MG63 (cell line): Measurements from ENCODE around the gene POLR2A. TPM values are rescaled to one million over a fixed set of nuclear protein-coding genes. Genes with fewer than 3 reads are reported as not detected.
"Not testable (repeated sequence)": the region's sequence is repeated elsewhere in the genome, so short reads cannot be mapped to it uniquely, and the experiment has no call there.

ENCODE experiments used
- DNase-seq: peaks from one replicate; pipeline ENCODE4 v3.0.0-alpha.2; 2020
- H3K27me3 ChIP-seq: fragments of 250-450 bp; sonication (Bioruptor Pico); 2 replicates; pipeline ENCODE4 v1.5.1; 2020; ENCODE audit warnings: mild to moderate bottlenecking, moderate library complexity
- H3K36me3 ChIP-seq: fragments of 250-450 bp; sonication (Bioruptor Pico); 2 replicates; pipeline ENCODE4 v1.5.1; 2020; ENCODE audit warnings: mild to moderate bottlenecking, moderate library complexity
- H3K4me3 ChIP-seq: fragments of 250-450 bp; sonication (Bioruptor Pico); 2 replicates; pipeline ENCODE4 v1.5.1; 2020; ENCODE audit warnings: mild to moderate bottlenecking, moderate library complexity
- H3K9me3 ChIP-seq: fragments of 250-450 bp; sonication (Bioruptor Pico); 2 replicates; pipeline ENCODE4 v1.5.1; 2020; ENCODE audit warnings: mild to moderate bottlenecking, moderate library complexity
- total RNA-seq: library from RNA; depleted of rRNA; stranded (reverse); fragments of >200 nt; shearing (Covaris generic); gene quantifications from 2 replicates; pipeline ENCODE4 v1.2.3, GENCODE V29; 2014; ENCODE audit warnings: low replicate concordance

POLR2A gene
- total RNA-seq, 1 experiment from 2014 or later, result 16.2 TPM

DNA sequence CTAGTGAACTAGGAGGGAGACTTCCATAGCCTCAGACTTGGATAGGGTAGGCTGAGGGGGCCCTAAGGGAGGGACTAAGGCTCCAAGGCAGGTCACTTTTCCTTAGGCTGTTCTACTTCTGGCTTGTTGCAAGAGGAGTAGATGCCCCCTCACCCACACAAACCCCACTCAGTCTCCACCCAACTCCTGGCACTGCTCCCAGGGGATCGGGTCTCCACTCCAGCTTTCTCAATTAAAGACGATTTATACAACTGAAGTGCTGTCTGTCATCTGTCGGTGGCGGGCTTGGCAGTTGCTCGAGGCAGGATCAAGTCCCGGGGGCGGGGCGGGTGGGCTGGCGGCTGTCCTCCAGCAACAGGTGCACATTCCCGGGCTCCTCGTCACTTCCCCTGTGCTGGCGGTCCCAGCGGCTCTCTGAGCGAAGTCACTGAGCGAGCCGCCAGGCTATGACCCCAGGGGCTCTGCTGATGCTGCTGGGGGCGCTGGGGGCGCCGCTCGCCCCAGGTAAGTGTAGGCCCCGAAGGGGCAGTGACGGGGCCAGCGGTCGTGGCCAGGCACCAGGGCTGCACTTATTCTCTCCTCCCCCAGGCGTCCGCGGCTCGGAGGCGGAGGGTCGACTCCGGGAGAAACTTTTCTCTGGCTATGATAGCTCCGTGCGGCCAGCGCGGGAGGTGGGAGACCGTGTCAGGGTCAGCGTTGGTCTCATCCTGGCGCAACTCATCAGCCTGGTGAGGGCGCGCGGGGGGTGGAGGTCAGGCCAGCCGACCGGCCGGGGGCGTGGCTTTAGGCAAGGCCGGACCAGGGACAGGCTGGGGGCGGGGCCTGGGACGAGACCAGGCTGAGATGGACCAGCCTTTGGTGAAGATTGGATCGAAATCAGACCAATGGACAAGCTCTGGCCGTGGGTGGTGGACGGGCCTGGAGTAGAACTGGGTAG is 39.2 kb upstream of the POLR2A start, which contains the start of gene CHRNB1:
Gene CHRNB1 (plus strand): TSS at position 380 of the 937 bp plus-strand sequence. CDS start 67 bp downstream, at position 447.
- Histone ChIP-seq H3K4me3 (no peak within 1 kb of the TSS), H3K9me3 (no peaks in the 10 kb centered on the region), H3K36me3 (no peaks in the 10 kb centered on the region), H3K27me3 (no peaks in the 10 kb centered on the region)
- DNase-seq, result no peak

DNA sequence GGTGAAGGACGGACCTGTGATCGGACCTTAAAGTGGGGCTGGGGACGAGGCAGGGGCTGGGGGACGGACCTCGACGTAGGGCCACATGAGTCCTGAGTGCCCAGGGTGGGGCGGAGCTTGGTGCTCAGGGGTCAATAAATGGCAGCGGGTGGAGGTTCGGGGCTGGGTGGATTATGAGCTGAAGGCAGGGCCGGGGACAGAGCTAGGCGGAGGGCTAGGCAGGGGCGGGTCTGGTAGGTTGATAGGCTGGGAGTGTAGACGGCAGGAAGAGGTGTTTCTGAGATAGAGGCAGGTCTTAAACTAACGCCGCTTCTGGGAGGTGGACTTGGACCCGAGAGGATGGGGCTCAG is 38.6 kb upstream of the POLR2A start:
- H3K36me3 ChIP-seq, result no peaks in the 10 kb centered on the region
- DNase-seq, result no peak
- H3K27me3 ChIP-seq, result no peaks in the 10 kb centered on the region
- no peak overlapping the region for H3K4me3 ChIP-seq
- no peaks in the 10 kb centered on the region for H3K9me3 ChIP-seq

DNA sequence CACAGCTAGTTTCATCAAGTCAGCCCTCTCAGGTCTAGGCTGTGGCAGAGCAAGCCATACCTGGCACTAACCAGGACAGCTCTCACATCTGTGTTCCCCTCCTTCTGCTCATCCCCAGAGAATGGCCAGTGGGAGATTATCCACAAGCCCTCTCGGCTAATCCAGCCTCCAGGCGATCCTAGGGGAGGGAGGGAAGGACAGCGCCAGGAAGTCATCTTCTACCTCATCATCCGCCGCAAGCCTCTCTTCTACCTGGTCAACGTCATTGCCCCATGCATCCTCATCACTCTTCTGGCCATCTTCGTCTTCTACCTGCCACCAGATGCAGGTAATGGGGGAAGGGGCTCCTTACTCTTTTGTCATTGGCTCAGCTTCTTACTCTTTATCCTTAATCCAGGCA is 35.7 kb upstream of the POLR2A start:
- Histone ChIP-seq H3K9me3 (no peaks in the 10 kb centered on the region), H3K27me3 (no peaks in the 10 kb centered on the region), H3K4me3 (no peak overlapping the region), H3K36me3 (no peaks in the 10 kb centered on the region)
- DNase-seq, result no peak

DNA sequence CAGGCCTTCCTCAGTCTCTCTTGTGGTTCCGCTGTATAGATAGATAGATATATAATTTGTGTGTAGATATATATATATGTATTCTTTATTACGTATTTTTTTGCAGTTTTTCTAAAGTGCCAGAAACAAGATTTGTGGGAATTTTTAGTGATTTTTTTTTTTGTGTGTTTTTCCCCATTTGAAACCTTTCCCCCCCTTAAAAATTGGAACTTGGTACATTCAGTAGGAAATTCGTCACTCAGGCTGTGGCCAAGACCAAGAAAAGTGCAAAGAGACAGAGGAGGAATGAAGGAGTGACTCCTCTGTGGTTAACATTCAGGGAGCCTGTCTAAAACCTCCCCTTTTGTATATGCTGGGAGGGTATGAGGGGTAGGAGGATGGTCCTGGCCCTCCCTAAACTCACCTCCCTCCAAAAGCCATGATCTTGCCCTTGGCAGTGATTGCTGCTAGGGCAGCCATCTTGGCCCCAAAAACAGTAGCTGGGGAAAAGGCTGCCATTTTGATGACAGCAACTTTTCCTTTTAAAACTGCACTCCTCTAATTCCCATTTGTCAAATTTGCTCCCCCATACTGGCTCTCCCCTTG is 24.1 kb upstream of the POLR2A start:
- Histone ChIP-seq H3K9me3 (no peaks in the 10 kb centered on the region), H3K4me3 (no peak overlapping the region), H3K36me3 (no peaks in the 10 kb centered on the region), H3K27me3 (no peaks in the 10 kb centered on the region)
- DNase-seq, result no peak

DNA sequence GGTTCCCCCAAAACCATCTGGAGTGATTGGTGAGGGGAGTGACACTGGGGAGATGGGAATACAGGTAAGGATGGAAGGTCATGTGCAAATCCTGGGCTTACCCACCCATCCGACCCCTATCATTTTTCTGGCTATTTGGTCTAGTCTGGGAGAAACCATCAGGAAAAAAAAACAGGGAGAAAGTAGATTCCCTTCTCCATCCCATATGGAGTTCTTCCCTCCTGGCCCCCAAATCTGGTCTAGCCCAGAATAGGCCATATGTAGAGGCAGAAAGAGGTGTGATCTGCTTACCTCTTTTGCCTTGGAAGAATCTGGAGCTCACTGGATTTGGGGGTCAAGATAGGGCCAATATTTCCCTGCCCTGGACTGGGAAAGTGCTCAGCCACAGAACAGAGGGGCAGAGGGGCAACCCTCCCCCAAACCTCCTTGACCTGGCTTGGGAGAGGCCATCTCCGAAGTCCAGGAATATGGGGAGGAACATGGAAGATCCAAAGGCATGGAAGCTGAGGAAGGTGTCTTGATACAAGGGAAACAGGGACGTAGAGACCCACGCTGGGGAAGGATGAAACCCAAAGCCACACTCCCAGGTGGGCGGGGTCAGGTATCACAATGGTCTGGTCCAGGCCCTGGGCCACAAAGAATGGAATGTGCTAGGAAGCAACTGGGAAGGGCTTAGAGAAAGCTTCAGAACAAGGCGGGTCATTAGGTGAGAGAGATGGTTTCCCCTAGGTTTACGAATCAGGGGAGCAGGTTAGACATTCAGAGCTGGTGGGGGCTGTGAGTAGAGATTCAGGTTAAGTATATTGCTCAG is 23.1 kb upstream of the POLR2A start:
- no peak for DNase-seq
- Histone ChIP-seq H3K9me3 (no peaks in the 10 kb centered on the region), H3K27me3 (no peaks in the 10 kb centered on the region), H3K4me3 (no peak overlapping the region), H3K36me3 (no peaks in the 10 kb centered on the region; the same call in 1 of the 2 replicates)

DNA sequence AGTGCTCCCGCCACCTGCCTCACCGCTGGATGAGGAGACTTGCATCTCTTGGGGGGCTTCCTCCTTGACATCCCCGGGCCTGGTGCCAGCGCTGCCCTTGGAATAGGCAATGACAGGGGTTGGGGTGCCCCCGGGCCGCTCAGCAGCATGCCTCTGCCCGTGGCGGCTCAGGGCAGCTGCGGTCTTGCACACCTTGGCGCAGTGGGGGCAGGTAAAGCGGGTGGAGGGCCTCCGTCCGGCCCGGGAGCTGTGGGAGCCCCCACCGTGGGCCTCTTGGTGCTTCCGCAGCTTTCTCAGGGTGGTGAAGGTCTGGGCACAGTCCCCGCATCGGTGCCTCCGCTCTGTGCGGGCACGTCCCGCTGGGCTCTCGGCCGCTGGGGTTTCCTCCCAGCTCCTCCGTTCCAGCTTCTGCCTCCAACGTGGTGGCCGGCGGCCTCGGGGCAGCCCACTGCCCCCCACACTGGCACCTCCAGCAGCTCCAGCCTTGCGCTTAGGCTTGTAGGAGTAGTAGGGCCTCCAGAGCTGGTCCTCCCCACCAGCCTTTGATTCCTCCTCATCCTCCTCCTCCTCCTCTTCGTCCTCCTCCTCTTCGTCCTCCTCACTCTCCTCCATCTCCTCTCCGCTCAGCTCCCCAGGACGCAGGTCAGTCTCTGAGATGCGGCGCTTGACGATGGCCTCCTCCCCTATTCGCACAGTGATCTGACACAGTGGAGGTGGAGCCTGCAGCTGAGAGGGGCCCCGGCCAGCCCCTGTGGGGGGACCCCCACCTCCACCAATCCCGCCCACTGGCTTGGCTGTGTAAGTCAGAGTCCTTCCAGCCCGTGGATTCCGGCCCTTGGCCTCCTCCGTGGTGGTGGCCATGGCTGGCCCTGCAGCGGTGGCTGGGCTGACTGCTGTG is 21.4 kb upstream of the POLR2A start:
- DNase-seq, result no peak
- Histone ChIP-seq H3K27me3 (no peaks in the 10 kb centered on the region), H3K36me3 (peaks cover 3% of the 10 kb centered on the region; the same call in 1 of the 2 replicates), H3K9me3 (no peaks in the 10 kb centered on the region), H3K4me3 (no peak overlapping the region)

DNA sequence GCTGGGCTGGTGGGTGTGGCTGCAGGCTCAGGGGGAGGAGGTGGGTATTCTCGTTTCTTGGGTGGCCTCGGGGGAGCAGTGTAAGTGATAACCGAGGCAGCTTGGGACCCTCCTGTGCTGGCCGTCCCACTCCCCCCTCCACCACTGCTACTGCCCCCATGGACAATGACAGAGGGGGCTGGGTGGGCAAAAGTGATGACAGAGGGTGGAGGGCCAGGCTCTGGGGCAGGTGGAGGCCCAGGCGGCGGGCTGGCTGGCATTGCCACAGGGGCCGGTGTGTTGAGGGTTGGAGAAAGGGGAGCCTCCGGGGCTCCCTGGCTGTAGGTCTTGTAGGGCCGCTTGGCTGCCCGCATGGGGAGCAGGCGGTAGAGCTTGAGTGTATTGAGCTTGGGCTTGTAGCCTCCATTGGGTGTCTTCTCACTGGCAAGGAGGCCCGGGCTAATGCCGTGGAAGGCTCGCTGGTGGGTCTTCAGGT is 20.8 kb upstream of the POLR2A start:
- DNase-seq, result no peak
- Histone ChIP-seq H3K36me3 (peaks cover 3% of the 10 kb centered on the region; the same call in 1 of the 2 replicates), H3K9me3 (no peaks in the 10 kb centered on the region), H3K4me3 (no peak overlapping the region), H3K27me3 (no peaks in the 10 kb centered on the region)

DNA sequence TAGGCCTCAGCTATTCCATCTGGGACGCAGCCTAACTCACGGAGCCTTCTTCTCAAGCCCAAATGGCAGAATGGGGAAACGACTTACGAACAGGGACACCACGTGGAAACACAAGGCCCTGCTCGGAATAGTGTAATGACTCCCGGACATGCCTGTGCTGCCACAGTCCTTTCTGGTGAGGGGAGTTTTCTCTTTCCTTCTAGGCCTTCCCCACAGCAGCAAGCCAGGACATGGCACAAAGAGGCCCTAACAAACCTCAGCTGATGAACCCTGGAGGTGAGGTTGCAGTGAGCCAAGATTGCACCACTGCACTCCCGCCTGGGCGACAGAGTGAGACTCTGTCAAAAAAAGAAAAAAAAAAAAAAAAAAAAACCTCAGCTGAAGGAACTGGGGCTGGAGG is 20.1 kb upstream of the POLR2A start:
- H3K9me3 ChIP-seq, result no peaks in the 10 kb centered on the region
- peaks cover 3% of the 10 kb centered on the region; the same call in 1 of the 2 replicates for H3K36me3 ChIP-seq
- H3K27me3 ChIP-seq, result no peaks in the 10 kb centered on the region
- DNase-seq, result no peak
- no peak overlapping the region for H3K4me3 ChIP-seq

DNA sequence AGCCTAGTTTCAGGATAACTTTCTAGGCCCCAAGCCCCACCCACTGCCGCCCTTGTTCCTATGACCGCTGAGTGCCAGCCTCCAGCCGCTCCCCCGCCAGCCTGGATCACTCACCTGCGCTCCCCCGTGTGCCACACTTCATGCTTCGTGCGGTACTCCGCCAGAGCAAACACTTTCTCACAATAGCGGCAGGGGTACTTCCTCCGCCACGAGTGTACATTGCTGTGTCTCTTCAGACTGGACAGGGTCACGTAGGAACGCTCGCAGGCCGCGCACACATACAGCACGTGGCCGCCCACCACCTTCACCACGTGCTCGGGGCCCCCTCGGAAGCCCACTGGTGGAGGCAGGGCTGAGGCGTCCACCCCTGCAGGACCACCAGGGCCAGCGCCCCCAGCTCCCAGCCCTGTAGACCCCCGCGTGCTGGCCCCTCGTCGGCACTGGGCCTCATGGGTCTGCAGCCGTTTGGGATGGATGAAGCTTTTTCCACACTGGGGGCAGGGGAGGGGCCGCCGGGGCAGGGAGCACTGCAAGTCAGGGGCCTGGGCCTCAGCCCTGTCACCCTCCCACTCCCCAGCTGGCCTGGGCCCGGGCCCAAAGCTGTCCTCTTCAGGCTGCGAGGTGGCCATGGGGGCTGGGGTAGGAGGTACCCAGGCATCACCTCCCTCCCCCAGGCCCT is 18.4 kb upstream of the POLR2A start:
- Histone ChIP-seq H3K36me3 (peaks cover 3% of the 10 kb centered on the region; the same call in 1 of the 2 replicates), H3K27me3 (no peaks in the 10 kb centered on the region), H3K4me3 (no peak overlapping the region), H3K9me3 (no peaks in the 10 kb centered on the region)
- no peak for DNase-seq

DNA sequence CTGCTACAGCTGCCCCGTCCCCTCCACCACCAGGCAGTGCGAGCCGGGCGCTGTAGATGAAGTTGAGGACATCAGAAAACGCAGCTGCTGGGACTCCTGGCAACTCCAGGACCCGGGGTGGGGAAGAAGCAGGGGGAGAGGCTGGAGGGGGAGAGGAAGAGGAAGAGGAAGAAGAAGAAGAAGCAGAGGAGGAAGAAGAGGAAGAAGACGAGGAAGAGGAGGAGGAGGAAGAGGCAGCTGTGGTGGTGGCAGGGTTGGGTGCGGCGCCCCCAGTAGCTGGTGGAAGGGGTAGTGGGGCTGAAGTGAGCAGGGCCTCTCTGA is 17.9 kb upstream of the POLR2A start:
- Histone ChIP-seq H3K9me3 (no peaks in the 10 kb centered on the region), H3K36me3 (peaks cover 3% of the 10 kb centered on the region; the same call in 1 of the 2 replicates), H3K4me3 (no peak overlapping the region), H3K27me3 (no peaks in the 10 kb centered on the region)
- DNase-seq, result no peak

DNA sequence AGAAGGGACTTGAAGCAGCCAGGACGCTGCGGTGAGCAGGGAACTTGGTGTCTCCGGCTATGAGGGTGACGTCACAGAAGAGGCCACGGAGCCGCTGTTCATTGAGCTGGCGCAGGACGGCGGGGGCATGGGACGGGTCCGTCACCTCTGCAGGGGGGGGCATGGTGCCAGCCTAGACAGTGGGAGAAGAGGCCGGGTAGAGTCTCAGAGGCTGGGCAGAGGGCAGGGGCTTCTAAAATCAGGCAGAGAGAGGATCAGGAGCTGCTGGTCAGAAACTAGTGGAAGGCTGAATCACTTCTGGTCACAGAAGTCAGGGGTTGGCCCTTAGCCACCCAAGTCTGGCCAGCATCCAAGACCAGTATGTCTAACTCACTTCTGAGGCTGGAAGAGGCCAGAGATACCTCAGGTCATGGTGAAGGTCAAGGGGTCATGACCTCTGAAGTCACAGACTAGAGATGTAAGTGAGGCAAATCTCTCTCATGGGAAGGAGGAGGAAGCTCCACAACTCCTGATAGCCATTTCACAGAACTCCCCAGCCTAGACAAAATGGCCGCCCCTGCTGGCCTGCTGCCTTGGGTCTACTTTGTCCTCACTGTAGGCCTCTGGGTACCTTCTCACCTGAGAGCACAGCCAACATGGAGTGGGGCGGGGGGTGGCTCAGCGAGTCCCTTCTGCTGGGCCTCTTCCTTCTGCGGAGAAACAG is 17.4 kb upstream of the POLR2A start:
- peak; percentile 71 for DNase-seq
- peaks cover 3% of the 10 kb centered on the region; the same call in 1 of the 2 replicates for H3K36me3 ChIP-seq
- no peak overlapping the region for H3K4me3 ChIP-seq
- H3K9me3 ChIP-seq, result no peaks in the 10 kb centered on the region
- H3K27me3 ChIP-seq, result no peaks in the 10 kb centered on the region

DNA sequence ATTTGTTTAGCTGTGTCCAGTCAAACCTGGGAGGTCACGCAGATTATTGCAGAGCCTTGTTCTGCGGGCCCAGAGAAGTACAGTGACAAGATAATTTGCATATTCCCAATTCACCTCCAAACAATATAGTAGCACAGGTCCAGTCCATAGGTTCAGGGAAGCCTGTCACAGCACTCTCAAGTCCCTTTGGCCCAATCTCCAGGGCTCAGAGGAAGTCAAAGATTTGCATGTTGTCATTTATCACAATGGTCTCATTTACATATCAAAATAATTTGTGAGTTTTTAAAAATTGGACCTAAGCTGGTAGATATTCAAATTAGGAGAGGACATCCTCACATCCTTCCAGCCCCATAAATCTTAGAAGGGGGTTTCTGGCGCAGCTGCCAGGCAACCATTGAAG is 16.7 kb upstream of the POLR2A start:
- Histone ChIP-seq H3K9me3 (no peaks in the 10 kb centered on the region), H3K4me3 (no peak overlapping the region), H3K36me3 (peaks cover 3% of the 10 kb centered on the region; the same call in 1 of the 2 replicates), H3K27me3 (no peaks in the 10 kb centered on the region)
- no peak for DNase-seq

DNA sequence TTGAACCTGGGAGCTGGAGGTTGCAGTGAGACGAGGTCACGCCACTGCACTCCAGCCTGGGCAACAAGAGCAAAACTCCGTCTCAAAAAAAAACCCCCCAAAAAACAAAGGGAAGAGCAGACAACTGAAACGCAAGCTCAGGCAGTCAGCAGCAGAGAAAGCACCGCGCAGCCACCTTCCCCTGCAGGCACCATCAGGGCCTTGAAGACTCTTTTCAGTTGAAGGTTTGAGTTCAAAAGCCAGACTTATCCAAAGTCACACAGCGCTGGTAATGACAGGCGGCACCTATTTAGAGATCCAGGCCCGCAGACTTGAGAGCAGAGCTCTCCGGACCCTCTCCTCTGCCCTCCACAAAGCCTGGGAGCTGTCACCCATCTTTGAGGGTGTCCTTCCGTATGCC is 15.9 kb upstream of the POLR2A start:
- H3K36me3 ChIP-seq, result peaks cover 3% of the 10 kb centered on the region; the same call in 1 of the 2 replicates
- H3K27me3 ChIP-seq, result no peaks in the 10 kb centered on the region
- H3K9me3 ChIP-seq, result no peaks in the 10 kb centered on the region
- H3K4me3 ChIP-seq, result no peak overlapping the region
- no peak for DNase-seq

DNA sequence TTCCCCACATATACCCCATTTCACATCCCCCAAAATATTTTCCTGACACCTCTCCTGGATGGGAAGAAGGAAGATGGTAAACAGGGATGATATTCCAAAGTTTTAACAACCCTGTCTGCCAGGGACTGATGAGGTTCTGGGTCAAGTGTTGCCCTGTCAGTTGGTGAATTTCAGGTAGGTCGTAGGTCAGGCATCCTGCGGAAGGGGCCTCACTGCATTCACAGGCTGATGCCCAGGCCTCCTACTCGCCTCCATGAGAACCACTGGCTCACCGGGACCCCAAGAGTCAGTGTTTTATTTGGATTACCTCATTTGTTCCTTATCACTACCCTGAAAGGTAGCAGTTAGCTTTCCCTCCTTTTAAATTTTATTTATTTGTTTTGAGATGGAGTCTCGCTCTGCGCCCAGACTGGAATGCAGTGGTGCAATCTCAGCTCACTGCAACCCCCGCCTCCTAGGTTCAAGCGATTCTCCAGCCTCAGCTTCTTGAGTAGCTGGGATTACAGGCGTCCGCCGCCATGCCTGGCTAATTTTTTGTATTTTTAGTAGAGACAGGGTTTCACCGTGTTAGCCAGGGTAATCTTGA is 15.3 kb upstream of the POLR2A start:
- Histone ChIP-seq H3K27me3 (no peaks in the 10 kb centered on the region), H3K9me3 (no peaks in the 10 kb centered on the region), H3K4me3 (no peak overlapping the region), H3K36me3 (peaks cover 3% of the 10 kb centered on the region; the same call in 1 of the 2 replicates)
- DNase-seq, result no peak

DNA sequence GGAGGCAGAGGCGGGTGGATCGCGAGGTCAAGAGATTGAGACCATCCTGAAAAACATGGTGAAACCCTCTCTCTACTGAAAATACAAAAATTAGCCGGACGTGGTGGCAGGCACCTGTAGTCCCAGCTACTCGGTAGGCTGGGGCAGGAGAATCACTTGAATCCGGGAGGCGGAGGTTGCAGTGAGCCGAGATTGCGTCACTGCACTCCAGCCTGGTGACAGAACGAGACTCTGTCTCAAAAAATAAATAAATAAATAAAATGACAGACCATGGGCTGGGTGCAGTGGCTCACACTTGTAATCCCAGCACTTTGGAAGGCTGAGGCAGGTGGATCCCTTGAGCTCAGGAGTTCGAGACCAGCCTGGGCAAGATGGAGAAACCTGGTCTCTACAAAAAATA is 14.3 kb upstream of the POLR2A start:
- not testable (repeated sequence) for H3K4me3 ChIP-seq, H3K27me3 ChIP-seq, DNase-seq, H3K36me3 ChIP-seq, H3K9me3 ChIP-seq
